HG03439 (cell line): Measurements from ENCODE around the gene SGMS1.
"Not testable (repeated sequence)": the region's sequence is repeated elsewhere in the genome, so short reads cannot be mapped to it uniquely, and the experiment has no call there.

Experiments
- ATAC-seq: cut with Tn5 transposase; IDR thresholded peaks from one replicate; pipeline ENCODE4 v1.9.1; 2021; ENCODE audit warnings: mild to moderate bottlenecking, moderate library complexity; ENCODE audit not compliant: unreplicated experiment

Gene SGMS1

DNA sequence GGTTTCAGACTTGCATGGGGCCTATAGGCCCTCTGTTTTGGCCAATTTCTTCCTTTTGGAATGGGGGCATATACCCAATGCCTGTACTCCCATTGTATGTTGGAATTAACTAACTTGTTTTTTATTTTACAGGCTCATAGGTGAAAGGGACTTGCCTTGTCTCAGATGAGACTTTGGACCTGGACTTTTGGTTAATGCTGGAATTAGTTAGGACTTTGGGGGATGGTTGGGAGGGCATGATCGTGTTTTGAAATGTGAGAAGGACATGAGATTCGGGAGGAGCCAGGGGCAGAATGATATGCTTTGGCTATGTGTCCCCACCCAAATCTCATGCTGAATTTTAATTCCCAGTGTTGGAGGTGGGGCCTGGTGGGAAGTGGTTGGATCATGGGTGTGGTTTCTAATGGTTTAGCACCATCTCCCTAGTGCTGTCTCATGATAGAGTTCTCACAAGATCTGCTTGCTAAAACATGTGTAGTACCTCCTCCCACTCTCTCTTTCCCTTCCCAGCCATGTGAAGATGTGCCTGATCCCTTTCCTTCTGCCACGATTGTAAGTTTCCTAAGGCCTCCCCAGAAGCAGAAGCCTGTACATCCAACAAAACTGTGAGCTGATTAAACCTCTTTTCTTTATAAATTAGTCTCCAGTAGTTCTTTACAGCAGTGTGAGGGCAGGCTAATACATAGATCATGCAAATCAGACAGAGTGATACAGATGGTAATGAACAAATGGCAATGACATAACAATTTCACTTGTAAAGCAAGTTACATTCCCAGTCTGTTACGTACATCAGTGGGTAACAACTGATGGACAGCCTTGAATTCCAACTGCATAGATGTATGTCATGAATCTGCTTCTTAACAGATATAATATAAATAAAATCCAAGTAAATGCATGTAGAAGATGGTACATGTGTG is 146.2 kb downstream of the SGMS1 start:
- no peak for ATAC-seq

DNA sequence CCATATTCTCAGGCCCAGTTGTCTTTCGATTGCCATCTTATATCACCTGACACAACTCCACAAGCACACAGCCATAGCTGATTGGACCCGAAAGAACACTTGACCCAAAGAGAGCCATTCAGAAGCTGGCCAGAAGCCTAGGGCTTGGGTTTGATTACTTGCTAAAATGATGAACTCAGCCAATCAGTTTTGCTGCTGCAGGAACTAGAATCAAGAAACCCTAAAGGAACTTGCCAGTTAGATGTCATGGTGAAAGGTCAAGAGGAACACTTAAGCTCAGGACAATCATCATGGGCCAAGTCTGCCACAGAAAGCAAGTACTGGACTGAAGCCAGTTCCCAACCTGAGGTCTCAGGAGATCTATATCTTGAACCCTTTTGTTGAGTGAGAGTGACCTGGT is 150.0 kb downstream of the SGMS1 start:
- no peak for ATAC-seq

DNA sequence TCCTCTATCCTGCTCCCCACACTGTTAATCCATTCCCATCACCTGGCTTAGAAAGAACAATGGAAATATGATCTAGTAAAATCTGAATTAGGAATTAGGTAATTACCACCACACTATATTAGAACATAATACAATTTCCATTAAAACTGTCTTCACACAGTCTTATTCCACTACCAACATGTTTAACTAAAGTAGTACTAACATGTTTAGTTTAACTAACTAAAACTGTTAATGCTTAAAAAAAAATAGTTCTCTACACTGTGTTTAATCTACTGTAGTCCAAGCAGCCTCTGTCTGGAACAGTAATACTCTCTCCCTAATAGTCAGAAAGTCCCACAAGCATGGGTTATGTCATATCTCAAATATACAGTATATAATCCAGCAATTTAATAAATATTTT is 150.8 kb downstream of the SGMS1 start:
- no peak for ATAC-seq

DNA sequence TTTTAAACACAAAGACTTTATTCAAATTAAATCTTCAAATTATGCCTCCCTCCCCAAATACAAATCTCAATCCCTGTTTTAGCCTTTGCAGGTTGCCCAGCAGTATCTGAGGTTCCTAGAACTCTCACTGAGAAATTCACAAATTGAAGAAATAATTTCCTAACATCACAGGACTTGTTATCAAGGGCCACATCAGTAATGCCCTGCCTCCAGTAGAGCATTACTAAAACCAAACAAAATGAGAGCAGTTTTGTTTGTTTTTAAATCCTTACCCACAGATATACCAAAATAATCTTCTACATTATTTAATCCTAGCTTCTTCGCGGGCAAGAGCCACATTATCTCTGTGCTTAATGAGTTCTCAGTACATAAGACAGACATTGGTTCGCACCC is 152.2 kb downstream of the SGMS1 start:
- ATAC-seq, result no peak

DNA sequence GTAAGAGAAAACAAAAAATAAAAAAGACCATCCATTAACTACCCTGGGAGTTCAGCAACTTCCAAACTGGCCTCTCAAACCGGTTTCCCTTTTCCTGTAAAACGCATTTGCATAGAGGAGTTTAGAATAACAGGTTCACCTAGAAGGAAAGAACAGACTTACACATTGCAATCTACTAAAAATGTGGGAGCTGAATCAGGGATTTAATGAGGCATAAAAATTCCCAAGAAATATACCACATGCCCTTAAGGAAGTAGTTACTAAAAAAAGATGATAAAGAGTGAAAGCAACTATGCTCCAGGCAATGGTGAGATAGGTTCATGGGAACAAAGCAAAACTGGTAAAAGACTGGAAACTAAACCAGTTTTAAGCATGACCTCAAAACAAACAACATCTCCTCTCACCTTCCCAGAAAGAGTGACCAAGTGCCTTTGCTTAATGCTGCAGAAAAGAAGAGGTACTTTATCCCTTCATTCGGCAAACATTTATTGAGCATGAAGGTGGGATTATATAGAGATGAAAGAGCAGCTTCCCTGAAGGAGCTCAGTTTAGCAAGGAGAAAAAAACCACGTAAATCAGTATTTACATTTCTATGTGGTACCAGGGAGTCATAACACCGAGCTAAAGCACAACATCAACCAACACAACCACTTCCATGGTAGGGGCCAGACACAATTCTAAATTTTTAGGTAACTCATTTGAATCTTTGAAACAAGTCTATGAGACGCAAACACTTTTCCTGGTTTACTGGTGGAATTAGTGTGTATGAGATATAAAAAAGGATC is 152.8 kb downstream of the SGMS1 start:
- no peak for ATAC-seq

DNA sequence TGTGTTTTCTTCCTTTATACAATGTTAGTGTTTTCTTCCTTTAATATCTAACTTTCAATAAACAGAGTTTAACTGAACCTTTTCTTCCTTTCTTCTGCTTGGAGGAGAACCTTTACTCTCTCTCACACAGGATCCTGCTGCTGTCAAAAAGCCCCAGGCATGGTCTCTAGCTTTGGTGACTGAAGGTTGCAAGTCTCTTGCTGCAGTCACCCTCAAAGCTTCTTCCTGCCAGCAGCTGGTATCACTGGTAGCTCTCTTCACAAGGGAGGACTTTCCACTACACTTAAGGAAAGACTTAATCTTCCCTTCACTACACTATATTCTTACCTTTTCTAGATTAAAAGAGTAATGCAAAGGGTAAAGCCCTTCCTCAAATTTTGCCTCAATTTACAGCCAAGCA is 153.4 kb downstream of the SGMS1 start:
- ATAC-seq, result peak; percentile 51

DNA sequence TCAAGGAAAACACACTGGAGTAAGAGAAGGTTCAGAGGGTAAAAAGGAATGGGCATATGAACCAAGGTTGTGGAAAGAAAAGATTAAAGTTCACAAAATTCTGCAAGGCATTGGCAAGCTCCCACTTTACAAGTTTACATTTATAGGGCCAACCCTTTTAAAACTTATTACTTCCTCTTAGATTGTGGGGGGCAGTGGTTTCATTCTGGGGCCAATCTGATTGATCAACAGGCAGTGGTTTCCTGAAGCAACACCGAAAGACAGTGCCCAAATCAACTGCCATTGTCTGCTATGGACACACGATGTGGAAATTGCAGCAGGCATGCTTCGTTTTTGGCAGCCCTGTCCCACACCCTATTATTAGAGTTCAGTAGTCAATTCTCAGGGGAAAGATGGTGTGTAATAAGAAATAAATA is 154.0 kb downstream of the SGMS1 start:
- no peak for ATAC-seq

DNA sequence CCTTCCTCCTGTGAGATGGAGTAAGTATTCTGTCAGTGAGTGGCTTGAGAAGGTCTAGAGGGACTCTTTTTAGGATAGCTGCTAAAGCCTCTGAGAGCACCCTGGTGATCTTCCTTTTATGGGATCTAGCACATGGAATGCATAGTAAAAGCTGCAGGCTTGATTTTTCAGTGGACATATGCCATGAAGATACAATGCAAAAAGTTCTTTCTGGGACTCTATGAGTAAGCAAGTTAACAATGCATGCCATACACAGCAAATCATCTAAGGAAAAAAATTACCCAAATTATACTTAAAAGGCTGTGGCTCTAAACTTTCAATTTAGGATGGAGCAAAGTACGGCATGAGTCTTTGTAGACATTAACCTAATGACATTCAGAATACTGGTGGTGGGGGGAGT is 154.5 kb downstream of the SGMS1 start:
- no peak for ATAC-seq

DNA sequence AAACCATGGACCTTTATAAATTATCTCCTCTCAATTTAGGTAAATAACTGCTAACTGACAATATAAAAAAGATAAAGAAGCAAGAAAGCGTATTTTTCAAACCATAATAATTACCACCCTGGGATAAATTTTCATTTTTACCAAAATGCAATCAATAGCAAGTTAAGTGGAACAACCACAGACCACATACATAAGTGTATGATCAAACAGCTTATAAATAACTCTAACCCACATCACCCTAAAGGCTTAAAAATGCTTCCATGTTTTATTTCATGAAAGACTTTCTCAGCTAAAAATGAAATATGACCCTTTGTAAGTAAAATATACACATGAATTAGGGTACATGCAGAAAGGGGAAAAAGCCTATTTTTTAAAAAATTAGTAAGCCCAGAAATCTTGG is 156.5 kb downstream of the SGMS1 start:
- no peak for ATAC-seq

DNA sequence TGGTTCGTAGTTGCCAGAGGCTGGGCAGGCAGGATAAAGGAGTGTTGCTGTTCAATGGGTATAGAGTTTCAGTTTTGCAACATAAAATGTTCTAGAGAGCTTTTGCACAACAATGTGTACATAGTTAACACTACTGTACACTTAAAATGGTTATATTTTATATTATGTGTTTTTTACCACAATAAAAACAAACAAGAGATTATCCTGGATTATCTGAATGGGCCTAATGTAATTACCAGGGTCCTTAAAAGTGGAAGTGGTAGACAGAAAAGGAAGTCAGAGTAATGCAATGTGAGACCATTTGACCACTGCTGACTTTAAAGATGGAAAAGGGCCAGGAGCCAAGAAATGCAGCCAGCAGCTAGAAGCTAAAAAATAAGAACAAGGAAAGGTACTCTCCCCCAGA is 159.7 kb downstream of the SGMS1 start:
- no peak for ATAC-seq

DNA sequence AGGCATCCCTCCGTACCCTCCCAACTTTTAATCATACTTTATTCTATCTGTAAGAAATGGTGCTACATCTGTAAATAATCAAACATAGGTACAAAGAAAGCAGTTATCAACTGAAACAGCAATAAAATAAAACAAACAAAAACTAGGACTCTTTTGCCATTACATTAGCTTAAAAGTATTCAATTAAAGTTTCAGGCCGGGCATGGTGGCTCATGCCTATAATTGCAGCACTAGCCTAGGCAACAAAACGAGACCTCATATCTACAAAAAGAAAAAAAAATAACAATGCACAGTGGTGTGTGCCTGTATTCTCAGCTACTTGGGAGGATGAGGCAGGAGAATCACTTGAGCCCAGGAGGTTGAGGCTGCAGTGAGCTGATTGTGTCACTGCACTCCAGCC is 161.9 kb downstream of the SGMS1 start:
- no peak for ATAC-seq

DNA sequence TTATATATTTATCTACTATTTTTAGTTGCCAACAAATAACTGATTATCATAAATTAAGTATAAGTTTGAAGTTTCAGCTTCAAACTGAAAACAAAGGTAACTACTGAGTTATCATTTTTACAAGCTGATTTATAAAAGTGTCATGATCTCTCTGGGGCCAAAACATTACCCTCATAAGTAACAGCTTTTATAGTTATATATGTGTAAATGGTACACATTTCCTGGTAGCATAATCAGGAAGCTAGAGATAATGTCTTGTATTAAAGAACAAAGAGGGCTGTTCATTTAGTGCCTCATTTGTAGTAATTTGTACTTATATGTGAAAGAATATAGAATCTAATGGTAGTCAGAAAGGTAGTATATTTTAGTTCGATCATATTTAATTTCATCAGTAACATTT is 162.6 kb downstream of the SGMS1 start:
- ATAC-seq, result no peak

DNA sequence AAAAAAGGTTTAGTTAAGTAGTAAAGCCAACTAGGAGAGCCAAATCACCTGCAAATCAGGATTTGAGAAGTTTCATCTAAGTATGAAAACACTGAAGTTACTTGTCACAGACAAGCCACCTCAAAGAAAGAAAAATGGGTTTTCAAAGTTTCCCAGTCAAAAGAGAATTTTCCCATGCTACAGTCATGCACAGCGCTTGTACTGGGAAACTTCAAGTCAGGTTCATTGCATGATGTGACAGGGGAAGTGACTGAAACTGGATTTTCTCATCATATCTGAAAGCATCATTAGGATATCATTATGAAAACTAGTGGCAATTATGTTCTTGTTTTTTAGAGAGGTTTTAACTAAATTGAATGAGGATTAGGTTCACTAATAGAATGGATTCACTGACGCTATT is 167.0 kb downstream of the SGMS1 start:
- no peak for ATAC-seq

DNA sequence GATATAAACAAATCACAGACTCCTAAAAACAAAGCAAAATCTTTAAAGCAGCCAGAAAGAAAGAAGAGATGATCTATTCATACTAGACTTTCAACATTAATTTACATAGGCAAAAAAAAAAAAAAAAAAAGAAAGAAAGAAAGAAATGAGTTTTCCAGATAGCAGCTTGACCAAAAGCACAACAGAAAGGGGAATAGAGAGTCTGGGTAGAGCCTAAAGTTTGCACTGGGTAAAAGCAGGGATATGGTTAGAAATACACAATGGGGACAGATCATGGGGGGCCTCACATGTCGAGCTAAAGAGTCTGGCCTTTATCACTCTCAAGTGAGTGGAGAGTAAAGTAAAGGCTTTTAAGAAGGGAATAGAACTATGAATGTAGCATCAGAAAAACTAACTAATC is 169.8 kb downstream of the SGMS1 start:
- ATAC-seq, result no peak

DNA sequence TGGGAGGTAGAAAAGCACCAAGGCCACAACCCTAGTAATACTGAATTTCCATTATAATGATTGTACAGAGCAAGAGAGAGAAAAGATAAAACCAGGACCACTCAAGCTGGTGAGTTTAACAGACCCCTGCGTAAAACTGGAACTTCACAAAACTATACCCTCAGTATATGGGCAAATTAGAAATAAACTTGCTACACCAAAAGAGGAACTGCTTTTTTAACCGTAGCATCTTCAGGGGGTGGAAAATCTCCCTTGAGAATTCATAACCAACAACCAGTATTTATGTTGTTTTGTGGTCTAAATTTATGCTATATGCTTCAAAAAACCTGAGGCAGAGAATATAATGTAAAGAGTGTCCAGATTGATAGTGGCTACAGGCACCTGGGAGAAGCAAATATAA is 171.2 kb downstream of the SGMS1 start:
- peak; percentile 33 for ATAC-seq

DNA sequence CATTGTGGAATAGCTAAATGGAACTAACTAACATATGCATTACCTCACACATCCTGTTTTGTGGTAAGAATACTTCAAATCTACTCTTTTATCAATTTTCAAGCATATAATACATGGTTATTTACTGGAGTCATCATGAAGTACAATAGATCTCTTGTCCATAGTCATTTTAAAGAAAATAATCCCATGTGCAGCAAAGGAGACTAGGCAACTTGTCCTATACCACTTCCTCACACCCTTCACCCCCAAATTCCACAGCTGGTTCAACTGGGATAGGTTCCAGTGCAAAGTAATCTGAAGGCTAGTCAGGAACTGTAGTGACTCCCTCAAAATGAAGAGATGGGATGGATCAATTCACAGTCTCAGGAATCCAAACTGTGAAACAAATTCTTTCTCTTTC is 176.1 kb downstream of the SGMS1 start:
- ATAC-seq, result no peak

DNA sequence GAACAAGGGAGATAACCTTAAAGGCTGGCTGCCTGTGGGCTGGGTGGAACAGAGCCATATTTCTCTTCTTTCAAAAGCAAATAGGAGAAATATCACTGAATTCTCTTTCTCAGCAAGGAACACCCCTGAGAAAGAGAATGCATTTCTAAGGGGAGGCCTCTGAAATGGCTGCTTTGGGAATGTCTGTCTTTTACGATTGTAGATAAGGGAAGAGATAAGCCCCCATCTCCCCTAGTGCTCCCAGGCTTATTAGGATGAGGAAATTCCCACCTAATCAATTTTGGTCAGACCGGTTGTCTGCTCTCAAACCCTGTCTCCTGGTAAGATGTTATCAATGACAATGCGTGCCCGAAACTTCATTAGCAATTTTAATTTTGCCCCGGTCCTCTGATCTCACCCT is 178.0 kb downstream of the SGMS1 start:
- ATAC-seq, result not testable (repeated sequence)

DNA sequence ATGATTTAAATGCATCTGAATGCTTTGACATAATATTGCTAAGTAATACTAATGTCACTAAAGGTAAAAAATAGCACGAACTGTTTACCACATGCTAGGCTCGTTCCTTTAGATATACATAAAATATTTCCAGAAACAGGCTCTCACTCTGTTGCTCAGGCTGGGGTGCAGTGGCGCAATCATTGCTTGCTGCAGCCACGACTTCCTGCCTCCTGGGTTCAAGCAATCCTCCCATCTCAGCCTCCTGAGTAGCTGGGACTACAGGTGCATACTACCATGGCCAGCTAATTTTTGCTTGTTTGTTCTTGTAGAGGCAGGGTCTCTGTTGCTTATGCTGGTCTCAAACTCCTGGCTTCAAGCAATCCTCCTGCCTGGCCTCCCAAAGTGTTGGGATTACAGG is 183.3 kb downstream of the SGMS1 start:
- no peak for ATAC-seq

DNA sequence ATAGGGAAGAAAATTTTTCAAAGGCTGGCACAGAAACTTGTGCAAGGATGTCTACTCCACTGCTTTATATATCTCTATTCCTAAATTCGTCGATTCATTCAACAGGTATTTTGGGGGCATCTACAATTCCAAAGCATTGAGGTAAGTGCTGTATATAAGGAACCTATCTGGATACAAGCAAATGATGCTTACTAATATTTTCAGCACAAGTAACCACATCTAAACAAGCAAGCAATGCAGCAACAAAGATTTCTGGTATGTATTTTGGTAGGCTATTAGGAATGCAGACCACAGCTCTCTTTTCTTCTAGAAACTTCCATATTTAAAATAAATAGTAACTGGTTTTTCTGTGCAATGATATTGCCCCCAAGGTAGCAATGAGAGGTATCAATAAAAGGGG is 183.9 kb downstream of the SGMS1 start:
- no peak for ATAC-seq

DNA sequence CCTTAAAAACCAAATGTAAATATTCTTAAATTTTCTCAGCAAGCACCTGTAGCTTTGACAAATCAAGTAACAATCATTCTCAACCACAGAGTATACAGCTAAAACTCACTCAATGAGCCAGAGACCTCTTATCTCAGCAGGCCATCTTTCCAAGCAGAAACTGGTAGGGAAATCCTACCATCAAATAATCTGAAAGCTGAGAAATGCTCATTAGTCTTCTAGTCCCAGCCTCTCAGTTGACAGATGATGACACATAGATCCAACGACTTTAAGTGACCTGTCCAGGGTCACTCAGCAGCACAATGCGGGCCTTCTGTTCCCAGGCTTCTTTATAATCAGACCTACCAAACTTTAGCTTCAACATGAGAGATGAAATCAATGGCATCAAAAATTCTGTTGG is 184.6 kb downstream of the SGMS1 start:
- ATAC-seq, result no peak

DNA sequence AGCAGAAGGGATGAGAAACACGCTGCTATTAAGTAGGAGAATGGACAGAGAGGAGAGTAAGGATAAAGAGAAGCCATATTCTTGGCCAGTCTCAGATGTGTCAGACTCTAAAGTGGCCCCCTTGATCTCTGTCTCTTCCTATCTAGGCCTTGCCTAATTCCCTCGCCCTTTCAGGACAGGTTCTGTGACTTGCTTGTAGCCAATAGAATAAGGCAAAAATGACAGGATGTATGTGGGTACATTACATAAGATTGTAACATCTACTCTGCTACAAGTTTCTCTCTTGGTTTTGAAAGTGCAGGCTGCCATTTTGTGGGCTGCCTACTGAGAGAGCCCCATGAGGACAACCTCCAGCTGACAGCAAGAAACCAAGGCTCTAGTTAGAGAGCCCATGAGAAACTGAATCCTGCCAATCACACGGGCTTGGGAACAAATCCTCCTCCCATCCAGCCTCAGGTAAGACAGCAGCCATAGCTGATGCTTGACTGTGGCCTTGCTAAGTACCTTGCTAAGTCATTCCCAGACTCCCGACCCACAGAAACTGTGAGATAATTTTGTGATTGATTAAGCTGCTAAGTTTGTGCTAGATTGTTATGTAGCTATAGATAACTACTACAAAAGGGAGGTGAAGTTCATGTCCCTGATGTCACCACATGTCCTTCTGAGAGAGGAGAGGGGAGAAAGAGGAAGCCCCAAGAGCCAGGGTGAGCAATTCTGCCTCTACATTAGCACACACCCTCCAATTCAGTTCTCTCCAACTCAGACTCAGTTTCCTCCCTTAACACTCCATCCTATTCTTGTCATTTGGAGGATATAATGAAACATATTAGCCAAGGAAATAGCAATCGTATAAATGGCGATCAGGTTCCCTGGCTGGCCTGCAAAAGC is 185.5 kb downstream of the SGMS1 start:
- ATAC-seq, result no peak
